COLO668 (cell line): Measurements from ENCODE around the gene FBXW2.
"Not testable (repeated sequence)": the region's sequence is repeated elsewhere in the genome, so short reads cannot be mapped to it uniquely, and the experiment has no call there.

ENCODE experiments used
- DNase-seq: peaks from one replicate; lab custom pipeline; 2025; ENCODE audit not compliant: unreplicated experiment; lab: John Stamatoyannopoulos, UW

The FBXW2 gene

DNA sequence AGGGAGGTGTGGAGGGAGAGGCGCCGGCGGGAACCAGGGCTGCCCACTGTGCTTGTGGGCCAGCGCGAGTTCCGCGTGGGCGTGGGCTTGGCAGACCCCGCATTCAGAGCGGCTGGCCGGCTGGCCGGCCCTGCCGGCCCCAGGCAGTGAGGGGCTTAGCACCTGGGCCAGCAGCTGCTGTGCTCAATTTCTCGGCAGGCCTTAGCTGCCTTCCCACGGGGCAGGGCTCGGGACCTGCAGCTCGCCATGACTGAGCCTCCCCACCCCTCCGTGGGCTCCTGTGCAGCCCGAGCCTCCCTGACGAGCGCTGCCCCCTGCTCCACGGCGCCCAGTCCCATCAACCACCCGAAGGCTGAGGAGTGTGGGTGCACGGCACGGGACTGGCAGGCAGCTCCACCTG, 46.9 kb downstream of the FBXW2 start:
- DNase-seq: not testable (repeated sequence)

DNA sequence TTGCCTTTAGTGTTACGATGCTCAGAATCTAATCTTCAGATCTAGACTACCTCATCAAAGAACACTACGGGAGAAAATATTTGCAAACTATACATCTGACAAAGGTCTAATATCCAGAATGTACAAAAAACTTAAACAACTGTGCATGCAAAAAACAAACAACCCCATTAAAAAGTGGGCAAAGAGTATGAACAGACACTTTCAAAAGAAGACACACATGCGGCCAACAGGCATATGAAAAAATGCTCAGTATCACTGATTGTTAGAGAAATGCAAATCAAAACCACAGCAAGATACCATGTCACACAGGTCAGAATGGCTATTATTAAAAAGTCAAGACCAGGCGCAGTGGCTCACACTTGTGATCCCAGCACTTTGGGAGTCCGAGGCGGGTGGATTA, 47.9 kb downstream of the FBXW2 start:
- DNase-seq: no peak

DNA sequence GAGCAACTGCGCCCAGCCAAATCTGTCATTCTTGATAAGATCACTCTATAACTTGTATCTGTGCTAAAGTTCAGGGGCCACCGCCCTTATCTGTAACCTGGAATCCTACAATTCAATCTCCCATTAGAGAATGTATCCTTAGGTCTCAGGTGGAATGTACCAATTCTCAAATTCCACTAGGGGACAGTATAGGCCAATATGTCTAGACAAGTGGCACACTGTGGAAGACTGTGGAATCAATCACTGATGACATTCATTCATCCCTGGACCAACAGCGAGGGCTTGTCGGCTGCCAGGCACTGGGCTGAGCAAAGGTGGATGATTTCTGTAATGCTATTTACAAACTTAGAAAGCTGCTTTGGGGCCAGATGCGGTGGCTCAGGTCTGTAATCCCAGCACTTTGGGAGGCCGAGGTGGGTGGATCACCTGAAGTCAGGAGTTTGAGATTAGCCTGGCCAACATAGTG, 50.2 kb downstream of the FBXW2 start:
- no peak for DNase-seq

DNA sequence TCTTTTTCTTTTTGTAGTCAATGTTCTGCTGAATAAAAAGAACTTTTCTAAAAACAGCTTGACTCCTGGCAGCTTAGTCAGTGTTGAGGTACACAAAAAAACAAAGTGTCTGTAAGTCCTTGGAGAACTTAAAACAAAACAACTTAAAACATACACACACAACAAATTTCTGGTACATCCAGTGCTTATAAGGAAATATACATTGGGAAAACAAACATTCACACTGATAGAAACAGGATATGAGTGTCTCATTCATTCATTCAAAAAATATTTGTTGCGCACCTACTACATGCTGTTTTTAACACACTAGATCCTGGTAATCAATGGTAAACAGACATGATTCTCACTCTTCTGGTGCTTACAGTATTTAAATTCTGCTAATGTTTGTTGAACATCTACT, 51.5 kb downstream of the FBXW2 start:
- DNase-seq: no peak

DNA sequence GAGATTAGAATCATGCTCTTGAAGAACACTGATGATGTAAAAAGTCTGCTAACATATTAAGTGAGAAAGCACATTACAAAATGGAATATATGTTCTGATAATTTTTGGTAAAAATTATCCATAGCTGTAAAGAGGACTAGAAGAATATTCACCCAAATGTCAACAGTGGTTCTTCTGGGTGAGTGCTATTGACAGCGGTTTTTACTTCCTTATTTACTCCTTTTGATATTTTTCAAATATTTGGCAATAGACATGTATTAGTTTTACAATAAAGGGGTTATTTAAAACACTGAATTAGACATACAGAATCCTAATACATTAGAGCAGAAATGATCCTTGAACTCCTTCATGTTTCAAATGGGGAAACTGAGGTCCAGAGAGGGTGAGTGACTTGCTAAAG, 52.0 kb downstream of the FBXW2 start:
- no peak for DNase-seq

DNA sequence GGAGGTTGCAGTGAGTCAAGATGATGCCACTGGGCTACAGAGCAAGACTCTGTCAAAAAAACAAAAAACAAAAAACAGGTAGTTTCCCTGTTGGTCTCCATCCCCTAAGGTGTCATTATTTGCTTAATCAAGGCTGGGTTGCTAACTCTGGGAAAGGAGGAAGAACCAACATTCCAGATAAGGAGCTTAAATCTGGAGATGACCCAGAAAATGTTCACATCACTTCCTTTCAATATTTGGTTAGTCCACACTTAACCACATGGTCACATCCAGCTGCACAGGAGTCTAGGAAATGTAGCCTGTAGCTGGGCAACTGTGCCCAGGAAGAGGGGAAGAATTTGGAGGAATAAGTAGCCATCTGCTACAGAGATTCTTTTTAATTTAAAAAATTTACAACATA, 53.1 kb downstream of the FBXW2 start:
- no peak for DNase-seq

DNA sequence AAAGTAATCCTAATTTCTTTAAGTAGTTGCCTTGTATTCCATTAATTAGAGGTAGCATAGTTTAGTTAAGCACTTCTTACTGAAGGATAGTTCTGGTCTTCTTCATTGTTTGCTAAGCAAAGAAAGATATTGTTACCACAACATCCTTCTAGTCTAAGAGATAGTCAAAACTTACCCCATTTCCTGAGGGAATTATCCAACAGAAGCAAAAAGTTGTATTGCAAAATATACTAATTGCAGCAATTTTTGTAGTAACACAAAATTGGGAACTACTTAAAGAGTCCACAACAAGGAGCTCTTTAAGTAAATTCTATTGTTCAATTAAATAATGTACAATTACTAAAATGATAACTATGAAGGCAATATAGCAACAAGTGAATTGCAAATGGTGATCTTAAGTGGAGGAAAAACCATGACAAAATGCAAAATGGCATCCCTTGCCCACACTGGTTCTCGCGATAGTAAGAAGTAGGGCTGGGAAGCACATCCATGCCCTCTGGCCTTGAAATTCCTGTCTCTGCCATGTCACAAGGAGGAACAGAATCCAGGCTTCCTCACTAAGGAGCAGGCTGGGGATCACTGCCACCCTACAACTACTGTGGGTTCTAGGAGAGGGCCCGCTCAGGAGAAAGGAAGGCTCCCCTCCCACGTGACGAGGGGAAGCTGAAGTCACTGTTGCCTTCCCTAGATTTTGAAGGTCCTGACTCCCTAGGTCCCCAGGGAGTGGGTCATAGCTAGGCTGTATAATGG, 55.6 kb downstream of the FBXW2 start:
- no peak for DNase-seq

DNA sequence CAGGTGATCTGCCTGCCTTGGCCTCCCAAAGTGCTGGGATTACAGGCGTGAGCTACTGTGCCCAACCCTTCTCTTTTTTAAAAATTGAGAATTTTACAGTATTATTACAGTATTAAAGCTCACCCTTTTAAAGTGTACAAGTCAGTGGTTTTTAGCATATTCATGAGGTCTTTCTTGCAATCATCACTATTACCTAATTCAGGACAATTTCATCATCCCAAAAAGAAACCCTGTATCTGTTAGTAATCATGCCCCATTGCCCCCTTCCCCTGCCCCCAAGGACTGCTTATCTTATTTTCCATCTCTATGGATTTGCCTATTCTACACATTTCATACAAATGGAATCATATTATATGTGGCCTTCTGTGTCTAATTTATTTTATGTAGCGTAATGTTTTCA, 56.3 kb downstream of the FBXW2 start:
- no peak for DNase-seq

DNA sequence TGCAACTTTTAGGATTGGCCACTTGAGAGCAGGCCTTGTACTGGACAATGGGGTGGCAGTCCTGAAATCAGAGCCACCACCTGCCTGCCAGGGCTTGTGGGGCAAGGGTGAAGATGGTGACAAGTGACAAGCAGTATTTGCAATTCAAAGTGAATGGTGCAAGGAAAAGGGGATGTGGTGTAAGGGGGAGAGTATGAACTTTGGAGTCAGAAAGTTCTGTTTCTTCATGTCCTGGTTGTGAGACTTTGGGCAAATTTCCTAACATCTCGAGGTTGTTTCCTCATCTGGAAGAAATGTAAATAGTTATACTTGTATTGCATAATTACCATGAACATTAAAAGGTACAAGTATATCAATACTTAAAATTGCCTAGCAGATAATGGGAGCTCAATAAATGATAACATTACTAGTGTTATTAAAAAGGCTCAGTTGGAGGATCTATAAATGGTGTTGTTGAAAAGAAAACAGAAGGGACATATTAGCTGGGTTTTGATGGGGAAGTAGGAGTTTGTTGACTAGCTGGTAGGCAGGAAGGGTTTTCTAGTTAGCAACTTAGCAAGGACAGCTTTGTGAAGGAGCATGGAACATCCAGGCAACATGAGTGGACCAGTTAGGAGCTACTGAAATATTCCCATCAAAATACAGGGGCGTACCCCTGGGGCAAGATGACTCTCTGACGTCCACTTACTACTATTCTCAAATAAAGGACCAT, 57.6 kb downstream of the FBXW2 start:
- DNase-seq: no peak

DNA sequence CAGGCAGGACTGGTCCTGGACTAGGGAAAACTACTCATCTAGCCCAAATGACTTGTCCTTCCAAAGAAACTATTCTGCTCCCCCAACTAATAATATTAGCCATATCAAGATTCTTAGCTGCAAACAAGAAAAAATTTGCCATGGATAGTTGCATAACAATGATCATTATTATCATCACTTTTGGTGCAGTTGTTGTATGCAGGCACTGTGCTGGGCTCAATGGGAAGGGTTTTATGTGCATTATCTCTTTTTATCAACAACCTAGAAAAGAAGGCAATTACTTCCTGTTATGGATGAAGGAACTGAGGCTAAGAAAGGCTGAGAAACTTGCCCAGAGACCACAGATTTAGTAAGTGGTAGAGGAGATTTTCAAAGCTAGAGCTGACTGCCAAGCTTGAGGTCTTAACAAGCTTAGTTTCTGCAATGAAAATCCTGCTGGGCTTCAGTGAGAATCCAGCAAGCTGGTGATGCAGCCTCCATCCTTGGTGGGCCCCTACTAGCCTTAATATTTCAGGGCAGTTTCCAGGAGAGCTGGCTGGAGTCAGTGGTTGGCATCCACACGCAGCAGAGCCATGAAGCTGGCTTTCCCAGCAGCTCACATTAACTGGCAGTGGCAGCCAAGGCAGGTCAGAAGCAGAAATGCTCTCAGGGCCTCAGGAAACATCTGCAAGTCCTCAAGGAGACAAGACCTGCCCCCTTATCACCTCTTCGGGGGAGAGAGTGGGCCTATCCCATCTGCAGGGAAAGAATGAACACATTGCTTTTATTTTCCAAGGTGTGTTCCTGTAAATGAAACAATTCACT, 58.4 kb downstream of the FBXW2 start:
- no peak for DNase-seq

DNA sequence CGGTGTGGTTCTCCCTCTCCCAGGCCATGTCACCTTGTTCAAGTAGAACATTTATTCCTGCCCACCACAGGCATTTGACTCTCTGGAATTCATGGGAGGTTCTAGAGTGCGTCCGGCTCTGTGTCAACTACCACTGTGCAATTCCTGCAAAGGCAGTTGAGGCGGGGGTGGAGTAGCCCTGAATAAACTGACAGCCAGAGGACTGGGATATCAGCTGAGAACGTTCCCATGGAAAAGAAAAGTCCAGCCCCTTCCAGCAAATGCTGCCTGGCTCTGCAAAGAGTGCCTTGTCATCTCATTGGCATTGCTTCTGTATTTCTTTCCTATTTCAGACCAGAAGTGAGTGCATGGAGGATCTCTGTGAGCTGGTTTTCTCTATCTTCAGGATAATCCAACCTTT, 60.0 kb downstream of the FBXW2 start:
- no peak for DNase-seq

DNA sequence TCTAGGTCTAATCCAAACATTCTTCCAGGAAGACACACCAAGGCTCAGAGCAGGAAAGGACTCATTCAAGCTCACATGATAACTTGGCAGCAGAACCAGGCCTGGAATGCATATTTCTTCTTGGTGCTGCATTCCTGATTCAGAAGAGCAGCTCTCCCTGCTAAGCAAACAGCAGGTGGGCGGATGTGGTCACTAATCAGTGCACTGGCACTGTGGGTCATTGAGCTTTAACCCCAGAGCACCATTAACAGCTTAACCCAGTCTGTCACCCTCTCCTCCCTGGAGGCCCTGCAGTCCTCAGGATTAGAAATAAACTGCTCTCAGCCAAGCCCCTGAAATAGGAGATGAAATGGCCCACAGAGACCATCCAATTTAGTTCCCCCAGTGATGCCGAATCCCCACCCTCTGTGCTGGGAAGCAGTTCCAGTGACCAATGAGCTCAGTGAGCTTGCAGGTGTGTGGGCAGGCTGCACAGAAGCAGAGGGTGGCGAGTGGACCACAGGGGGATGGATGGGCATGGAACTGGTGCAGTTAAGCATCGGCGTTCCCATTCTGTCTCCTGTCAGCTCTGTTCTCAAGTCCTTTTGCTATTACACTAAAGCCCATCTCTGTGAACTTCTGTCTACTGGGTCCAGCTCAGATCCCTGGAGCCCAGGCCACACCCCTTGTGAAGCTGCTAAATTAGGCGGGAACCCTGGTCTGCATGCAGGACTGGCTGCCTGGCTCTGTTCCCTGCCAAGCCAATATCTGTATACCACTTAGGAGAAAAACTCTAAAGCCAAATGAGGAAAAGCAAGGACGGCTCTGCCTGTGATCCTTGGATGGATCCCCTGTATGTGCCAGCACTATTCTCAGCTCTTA, 62.3 kb downstream of the FBXW2 start:
- DNase-seq: peak; percentile 48

DNA sequence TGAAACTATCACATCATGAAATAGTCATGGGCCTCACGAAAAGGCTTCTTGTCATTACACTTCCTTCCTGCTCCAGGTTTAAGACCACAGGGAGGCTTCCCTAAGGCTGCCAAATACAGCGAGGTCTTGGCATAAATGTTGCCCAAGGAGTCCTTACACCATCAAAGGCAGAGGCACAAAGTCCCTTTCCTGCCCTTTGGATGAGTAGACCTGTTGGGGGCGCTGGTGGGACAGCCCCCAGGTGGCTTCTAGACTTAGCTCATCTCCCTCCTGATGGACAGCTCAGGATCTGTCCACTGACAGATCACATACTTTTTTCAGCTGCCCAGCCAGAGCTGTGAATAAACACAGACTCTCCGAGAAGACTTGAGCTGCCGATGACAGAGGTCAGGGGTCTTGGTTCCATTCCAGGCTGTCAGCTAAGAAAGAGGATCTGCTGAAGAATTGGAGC, 63.4 kb downstream of the FBXW2 start:
- no peak for DNase-seq

DNA sequence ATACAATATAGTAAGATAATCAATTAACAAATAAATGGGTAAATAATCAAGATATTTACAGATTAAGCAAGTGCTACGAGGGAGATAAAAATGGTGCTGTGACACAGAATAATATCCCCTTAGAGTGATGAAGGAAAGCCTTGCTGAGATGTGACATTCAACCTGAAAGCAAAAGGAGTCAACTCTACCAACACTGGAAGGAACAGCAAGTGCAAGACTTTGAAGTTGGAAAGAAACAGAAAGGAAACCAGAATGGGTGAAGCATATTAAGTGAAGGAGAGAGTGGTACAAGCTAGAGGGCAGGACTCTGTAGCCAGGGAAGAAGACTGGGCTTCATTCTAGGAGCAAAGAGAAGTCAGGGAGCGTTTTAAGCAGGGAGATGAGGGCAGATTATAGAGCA, 66.7 kb downstream of the FBXW2 start:
- no peak for DNase-seq

DNA sequence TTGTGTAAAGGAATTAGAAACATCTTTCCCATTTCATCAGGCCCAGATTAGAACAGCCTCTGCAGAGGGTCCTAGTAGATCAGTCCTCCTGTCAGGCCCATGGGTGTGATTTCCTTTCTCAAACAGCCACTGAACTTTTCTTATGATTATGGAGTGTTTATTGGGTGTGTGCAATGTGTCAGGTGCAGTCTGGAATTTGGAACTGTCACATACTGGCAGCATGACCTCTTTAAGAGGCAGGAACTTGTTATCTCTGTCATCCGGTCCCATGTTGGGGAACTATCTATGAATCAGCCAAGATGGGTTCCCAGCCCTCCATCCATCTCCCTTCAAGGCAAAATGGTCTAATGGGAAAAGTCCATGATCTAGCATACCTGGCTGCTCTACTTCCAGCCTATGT, 67.3 kb downstream of the FBXW2 start:
- no peak for DNase-seq

DNA sequence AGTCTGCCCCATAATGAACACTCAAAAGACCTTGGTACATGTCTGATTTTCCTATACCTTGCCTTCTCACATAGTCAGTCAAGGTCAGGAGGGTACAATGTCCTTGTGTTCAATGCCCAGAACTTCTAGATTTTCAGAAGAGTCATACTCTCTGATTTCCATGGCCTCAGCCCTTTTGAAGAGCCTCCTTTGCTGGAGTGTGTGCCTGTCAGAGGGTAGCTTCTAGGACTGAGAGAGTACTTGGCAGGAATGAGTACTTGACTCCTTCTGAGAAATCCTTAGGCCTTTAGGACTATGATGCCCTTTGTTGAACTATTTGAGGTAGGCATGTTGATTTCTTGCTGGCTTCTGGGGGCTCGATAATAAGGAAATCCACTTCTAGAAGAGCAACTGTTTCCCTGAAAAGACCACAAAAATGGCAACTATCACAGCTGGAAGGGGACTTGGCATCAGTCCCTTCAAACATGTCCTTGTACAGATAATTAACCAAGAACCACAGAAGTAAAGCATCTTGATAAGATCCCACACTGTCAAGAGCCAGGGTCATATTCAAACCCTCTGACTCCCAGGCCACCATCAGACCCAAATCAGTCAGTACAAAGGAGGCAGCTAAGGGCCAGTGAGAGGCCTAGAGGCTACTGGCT, 68.3 kb downstream of the FBXW2 start:
- DNase-seq: no peak

DNA sequence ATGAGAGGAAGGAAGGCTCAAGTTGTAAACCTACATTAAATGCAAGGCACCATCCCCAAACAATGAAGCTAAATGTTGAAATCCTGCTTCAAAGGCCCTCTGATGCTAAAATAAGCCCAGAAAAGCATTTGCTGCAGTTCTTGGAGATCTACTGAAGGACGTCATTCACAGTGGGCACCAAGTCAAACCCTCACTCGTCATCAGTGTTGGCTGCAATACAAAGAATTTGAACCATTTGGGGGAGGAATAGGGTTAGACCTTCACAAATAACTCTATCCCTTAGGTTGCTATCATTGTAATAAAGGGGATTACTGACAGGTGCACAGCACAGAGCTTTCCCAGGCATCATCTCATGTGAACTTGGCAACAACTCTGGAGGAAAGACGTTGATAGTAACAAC, 69.7 kb downstream of the FBXW2 start:
- no peak for DNase-seq

DNA sequence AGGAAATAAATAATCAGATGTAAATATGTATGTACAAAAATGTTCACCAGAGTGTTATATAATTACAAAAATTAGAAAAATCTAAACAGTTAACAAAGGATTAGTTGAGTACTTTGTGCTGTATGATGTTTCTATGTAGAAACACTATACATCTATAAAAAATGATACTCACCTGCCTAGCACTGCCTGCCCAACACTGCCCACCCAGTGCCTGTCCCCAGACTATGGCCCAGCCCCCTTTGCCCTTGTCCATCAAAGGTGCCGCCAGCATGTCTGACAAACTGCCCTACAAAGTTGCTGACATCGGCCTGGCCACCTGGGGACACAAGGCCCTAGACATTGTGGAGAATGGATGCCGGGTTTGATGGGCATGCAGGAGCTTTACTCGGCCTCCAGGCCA, 72.8 kb downstream of the FBXW2 start:
- no peak for DNase-seq

DNA sequence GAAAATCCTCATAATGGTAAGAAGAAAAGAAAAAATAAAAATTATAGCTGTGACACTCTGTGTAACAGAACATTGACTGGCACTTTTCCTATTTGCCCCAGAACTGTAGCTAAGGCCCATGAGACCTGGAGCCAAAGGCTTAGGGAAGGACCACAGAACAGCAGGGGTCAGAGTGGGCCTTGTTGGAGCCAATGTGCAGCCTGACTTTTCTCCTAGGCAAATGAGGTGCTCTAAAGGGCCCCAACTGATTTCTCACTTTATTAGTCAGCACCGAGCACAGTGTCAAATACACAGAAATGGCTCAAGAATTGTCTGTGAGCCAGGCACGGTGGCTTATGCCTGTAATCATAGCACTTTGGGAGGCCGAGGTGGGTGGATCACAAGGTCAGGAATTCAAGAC, 74.9 kb downstream of the FBXW2 start:
- no peak for DNase-seq

DNA sequence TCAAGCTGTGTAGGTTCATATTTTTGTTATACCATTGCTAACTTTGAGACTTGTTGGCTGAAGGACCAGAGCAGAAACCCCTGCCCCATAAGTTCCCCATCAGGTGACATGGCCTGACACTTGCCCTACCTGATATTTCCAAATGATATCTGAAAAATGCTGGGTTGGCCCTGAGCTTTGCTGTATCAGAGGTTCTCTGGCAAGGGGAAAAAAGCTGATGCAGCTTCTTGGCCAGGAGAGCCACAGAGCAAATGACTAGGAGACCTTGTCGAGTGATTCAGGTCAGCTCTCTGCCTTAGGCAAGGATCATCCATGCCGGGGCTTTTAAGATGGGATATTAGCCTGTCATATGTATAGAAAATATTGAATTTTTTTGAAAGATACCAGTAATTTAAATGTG, 76.0 kb downstream of the FBXW2 start:
- DNase-seq: no peak
